Natural killer cell (primary cell): ENCODE data around the gene TSC22D3. TPM values are rescaled to one million over a fixed set of nuclear protein-coding genes. Genes with fewer than 3 reads are reported as not detected.

Experiments used
- ATAC-seq, 3 donors: fragments of 150-1000 bp in 2 of 3; fragments of 200-7000 bp in 1 of 3; cut with Tn5 transposase; 1 replicate in 1 of 3; 2 replicates in 2 of 3; pipeline ENCODE4 v1.10.0; 2021; ENCODE audit warnings: mild to moderate bottlenecking in 2 of 3, moderate library complexity in 2 of 3
- DNase-seq, 2 donors: peaks; one replicate each; pipeline versions ENCODE4 v3.0.0 to v3.0.0-alpha.2; 2013 to 2021; ENCODE audit warnings: mixed read lengths in 1 of 2
- H3K27ac ChIP-seq: one replicate; pipeline ENCODE4 v1.5.1; 2013; ENCODE audit warnings: mild to moderate bottlenecking, low read length
- H3K27me3 ChIP-seq: one replicate; pipeline ENCODE4 v1.6.1; 2013; ENCODE audit warnings: low read length; ENCODE audit not compliant: control insufficient read depth, insufficient read depth
- H3K36me3 ChIP-seq: one replicate; pipeline ENCODE4 v1.6.1; 2013; ENCODE audit warnings: low read length; ENCODE audit not compliant: control insufficient read depth, insufficient read depth
- H3K4me1 ChIP-seq: one replicate; pipeline ENCODE4 v1.6.1; 2013; ENCODE audit warnings: low read length; ENCODE audit not compliant: control insufficient read depth, insufficient read depth
- H3K4me3 ChIP-seq: one replicate; pipeline ENCODE4 v1.5.1; 2013; ENCODE audit warnings: low read length
- H3K9me3 ChIP-seq: one replicate; pipeline ENCODE4 v1.6.1; 2013; ENCODE audit warnings: low read length; ENCODE audit not compliant: control insufficient read depth, insufficient read depth
- H3K27ac Mint-ChIP-seq, 2 donors: one replicate each; pipeline ENCODE4 v1.8.0; 2022; ENCODE audit warnings: mild to moderate bottlenecking in 2 of 2, mixed read lengths in 2 of 2, moderate library complexity in 1 of 2
- H3K27me3 Mint-ChIP-seq, 2 donors: one replicate each; pipeline ENCODE4 v1.8.0; 2022; ENCODE audit warnings: low read depth in 2 of 2, mixed read lengths in 2 of 2
- H3K36me3 Mint-ChIP-seq: one replicate; pipeline ENCODE4 v1.8.0; 2022; ENCODE audit warnings: mixed read lengths
- H3K4me1 Mint-ChIP-seq, 2 donors: one replicate each; pipeline ENCODE4 v1.8.0; 2022; ENCODE audit warnings: mixed read lengths in 2 of 2
- H3K4me3 Mint-ChIP-seq: one replicate; pipeline ENCODE4 v1.8.0; 2022; ENCODE audit warnings: mild to moderate bottlenecking, moderate library complexity, mixed read lengths
- H3K9me3 Mint-ChIP-seq, 2 donors: one replicate each; pipeline ENCODE4 v1.8.0; 2022; ENCODE audit warnings: mixed read lengths in 2 of 2
- WGBS: methylation state at CpG from one replicate; pipeline ENCODE4 v1.1.7; 2013; ENCODE audit warnings: missing lambda C conversion rate; ENCODE audit not compliant: insufficient coverage; 5-methylcytosine and 5-hydroxymethylcytosine counted together
- intact Hi-C: fragments of 100-400 bp; cut with micrococcal nuclease; formaldehyde crosslinking; loops from one replicate; pipeline ENCODE4 v1.14.2; 2022
- total RNA-seq, 4 donors: library from RNA; stranded (reverse); fragments of 120-200 nt in 1 of 4; gene quantifications; one replicate each; pipeline versions ENCODE4 v1.2.3 to v1.2.4, GENCODE V29; 2013 to 2022
- TF ChIP-seq, protein P1 (sequence below): fragments of 200-600 bp; IDR thresholded peaks from one replicate; pipeline ENCODE4 v1.8.0; 2022; ENCODE audit warnings: antibody characterized with exemption

Gene TSC22D3
- total RNA-seq, 3 donors from 2014 or later (not counting 1 experiment from before 2014, with no cell fraction given) = 895 to 1,800 (median 1,053) TPM

DNA sequence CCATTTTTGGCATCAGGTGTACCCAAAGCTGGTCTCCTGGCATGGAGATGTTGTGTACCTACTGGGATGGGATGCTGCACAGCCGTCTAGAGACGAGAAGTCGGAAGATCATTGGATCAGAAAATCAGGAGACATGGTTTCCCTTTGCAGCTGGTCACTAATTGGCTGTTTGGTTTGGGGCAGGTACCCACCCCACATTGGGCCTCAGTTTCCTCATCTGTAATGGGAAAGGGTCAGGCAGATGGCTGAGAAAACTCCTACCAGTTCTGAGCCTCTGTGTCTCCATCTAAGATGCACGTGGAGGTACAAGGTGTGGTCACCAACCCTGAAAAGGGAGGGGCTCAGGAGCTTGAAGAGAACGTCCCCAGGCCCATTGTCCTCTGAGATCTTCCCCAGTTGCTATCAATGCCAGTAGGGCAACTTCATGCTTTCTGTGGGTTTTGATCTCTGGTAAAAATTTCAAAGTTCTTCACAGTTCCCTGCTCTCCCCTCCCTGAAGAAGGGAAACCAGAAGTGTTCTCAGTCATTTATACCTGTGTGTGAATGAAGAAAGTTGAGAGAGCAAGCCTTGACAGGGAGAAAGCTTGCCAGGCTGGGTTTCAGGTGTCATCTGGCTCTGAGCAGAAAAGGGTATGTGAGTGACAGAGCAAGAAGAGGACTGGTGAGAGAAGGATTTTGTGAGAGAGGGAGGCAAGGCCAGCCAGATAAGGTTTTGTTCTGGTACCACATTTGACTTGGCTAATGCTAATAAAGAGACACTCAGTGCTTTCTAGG is 15.1 kb downstream of the TSC22D3 start:
- 84% methylated on average over 5 of the region's 5 CpGs for WGBS
- Histone ChIP-seq H3K27me3 (no peaks in the 10 kb centered on the region), H3K27ac (no peak overlapping the region), H3K4me3 (no peak overlapping the region), H3K9me3 (no peaks in the 10 kb centered on the region), H3K4me1 (no peaks in the 10 kb centered on the region), H3K36me3 (no peaks in the 10 kb centered on the region)
- DNase-seq = no peak
- H3K27ac Mint-ChIP-seq = no peak overlapping the region
- H3K27me3 Mint-ChIP-seq = peaks cover 6 to 8% of the 10 kb centered on the region in 2 donors
- H3K9me3 Mint-ChIP-seq = no peaks in the 10 kb centered on the region
- ATAC-seq = no peak
- H3K4me3 Mint-ChIP-seq = no peak overlapping the region
- TF ChIP-seq, protein P1, sequence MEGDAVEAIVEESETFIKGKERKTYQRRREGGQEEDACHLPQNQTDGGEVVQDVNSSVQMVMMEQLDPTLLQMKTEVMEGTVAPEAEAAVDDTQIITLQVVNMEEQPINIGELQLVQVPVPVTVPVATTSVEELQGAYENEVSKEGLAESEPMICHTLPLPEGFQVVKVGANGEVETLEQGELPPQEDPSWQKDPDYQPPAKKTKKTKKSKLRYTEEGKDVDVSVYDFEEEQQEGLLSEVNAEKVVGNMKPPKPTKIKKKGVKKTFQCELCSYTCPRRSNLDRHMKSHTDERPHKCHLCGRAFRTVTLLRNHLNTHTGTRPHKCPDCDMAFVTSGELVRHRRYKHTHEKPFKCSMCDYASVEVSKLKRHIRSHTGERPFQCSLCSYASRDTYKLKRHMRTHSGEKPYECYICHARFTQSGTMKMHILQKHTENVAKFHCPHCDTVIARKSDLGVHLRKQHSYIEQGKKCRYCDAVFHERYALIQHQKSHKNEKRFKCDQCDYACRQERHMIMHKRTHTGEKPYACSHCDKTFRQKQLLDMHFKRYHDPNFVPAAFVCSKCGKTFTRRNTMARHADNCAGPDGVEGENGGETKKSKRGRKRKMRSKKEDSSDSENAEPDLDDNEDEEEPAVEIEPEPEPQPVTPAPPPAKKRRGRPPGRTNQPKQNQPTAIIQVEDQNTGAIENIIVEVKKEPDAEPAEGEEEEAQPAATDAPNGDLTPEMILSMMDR = no peak
- no peaks in the 10 kb centered on the region for H3K36me3 Mint-ChIP-seq
- intact Hi-C loops = no loop called here
- H3K4me1 Mint-ChIP-seq = peaks cover 0 to 9% of the 10 kb centered on the region in 2 donors

DNA sequence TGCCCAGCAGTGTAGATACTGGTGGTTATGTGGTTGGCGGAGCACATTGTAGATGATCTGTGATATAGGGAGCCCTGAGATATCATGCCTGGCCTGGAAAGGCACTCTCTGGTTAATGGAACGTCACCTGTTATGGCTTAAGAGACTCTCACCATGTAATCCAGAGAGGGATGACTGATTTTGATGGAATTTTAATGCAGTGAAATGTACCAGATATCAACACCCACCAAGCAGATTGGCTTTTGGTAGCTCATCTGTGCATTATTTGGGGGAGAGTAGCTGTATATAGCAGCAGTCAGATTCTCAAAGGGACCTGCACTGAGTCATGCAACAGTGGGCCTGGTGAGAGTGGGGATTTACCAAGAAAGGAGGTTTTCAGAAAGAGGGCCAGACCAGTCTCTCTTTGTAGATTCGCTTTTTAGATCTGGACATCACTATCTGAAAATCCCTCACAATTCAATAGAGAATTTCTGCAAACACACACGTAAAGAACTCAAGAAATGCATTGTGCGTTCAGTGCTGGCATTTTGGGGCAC is 17.3 kb downstream of the TSC22D3 start:
- Histone ChIP-seq H3K36me3 (no peaks in the 10 kb centered on the region), H3K4me1 (no peaks in the 10 kb centered on the region), H3K4me3 (no peak overlapping the region), H3K9me3 (no peaks in the 10 kb centered on the region), H3K27me3 (no peaks in the 10 kb centered on the region), H3K27ac (no peak overlapping the region)
- intact Hi-C loops = no loop called here
- H3K4me1 Mint-ChIP-seq = peaks cover 0 to 9% of the 10 kb centered on the region in 2 donors
- H3K36me3 Mint-ChIP-seq = no peaks in the 10 kb centered on the region
- 93% methylated on average over 3 of the region's 5 CpGs for WGBS
- H3K27ac Mint-ChIP-seq = no peak overlapping the region
- DNase-seq (no peak), ATAC-seq (peak in 1 of 3 donors; percentile 26)
- H3K27me3 Mint-ChIP-seq = peaks cover 6 to 8% of the 10 kb centered on the region in 2 donors
- TF ChIP-seq, protein P1 = no peak
- no peak overlapping the region for H3K4me3 Mint-ChIP-seq
- H3K9me3 Mint-ChIP-seq = no peaks in the 10 kb centered on the region

DNA sequence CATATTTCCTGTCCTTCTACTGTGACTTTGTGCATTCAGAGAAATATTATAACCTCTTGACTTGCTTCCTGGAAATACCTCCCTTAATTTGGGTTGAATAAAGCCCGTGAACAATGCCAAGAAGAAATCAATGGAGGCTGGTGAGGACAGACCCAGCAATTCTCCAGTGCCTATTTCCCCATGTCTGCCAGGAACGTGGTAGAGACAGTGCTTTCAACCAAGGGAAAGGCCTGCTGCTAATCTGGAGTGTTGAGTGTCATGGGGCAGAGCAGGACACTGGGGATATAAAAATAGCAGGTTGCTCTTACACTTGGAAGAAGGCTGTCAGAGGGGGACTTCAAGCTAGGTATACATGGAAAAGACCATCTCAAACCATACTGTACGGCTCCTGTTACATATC is 19.9 kb downstream of the TSC22D3 start:
- no peak overlapping the region for H3K27ac ChIP-seq
- no peaks in the 10 kb centered on the region for H3K27me3 ChIP-seq
- H3K36me3 Mint-ChIP-seq = no peaks in the 10 kb centered on the region
- ATAC-seq (no peak), DNase-seq (no peak)
- peaks cover 0 to 3% of the 10 kb centered on the region in 2 donors for H3K27me3 Mint-ChIP-seq
- H3K27ac Mint-ChIP-seq = no peak overlapping the region
- 82% methylated on average over 3 of the region's 3 CpGs for WGBS
- H3K9me3 Mint-ChIP-seq = no peaks in the 10 kb centered on the region
- H3K9me3 ChIP-seq = no peaks in the 10 kb centered on the region
- H3K4me1 Mint-ChIP-seq = peaks cover 0 to 9% of the 10 kb centered on the region in 2 donors
- no peaks in the 10 kb centered on the region for H3K4me1 ChIP-seq
- H3K4me3 ChIP-seq = no peak overlapping the region
- H3K4me3 Mint-ChIP-seq = no peak overlapping the region
- intact Hi-C loops = no loop called here
- H3K36me3 ChIP-seq = no peaks in the 10 kb centered on the region
- TF ChIP-seq, protein P1 = no peak
